HEK293 (cell line): ENCODE measurements around the gene PLA2G4A.

Experiments
- CTCF ChIA-PET: fragments of 350-600 bp; formaldehyde crosslinking; extraction: SDS; loops from one replicate; lab custom pipeline; 2021; ENCODE audit warnings: antibody characterized with exemption; lab: Yijun Ruan, JAX
- POLR2A ChIA-PET: fragments of 300-600 bp; formaldehyde crosslinking; extraction: SDS; loops from one replicate; lab custom pipeline; 2020; ENCODE audit warnings: antibody characterized with exemption, inconsistent platforms; lab: Yijun Ruan, JAX
- H3K27ac ChIP-seq: fragments of 200-500 bp; sonication (Bioruptor generic); 2 replicates; pipeline ENCODE4 v1.5.1; 2014; ENCODE audit warnings: low read depth, low read length, control low read depth, inconsistent platforms; ENCODE audit errors: extremely low read depth
- H3K36me3 ChIP-seq, 2 experiments: fragments of 200-500 bp in 1 of 2; sonication (Bioruptor generic) in 1 of 2; 1 replicate in 1 of 2; 2 replicates in 1 of 2; pipeline ENCODE4 v1.5.1; 2014 to 2017; ENCODE audit warnings: inconsistent platforms in 2 of 2, low read length in 2 of 2; ENCODE audit not compliant: control insufficient read depth in 2 of 2, insufficient read depth in 1 of 2
- H3K4me1 ChIP-seq: fragments of 200-500 bp; sonication (Bioruptor generic); 2 replicates; pipeline ENCODE4 v1.5.1; 2014; ENCODE audit warnings: mild to moderate bottlenecking, low read length, inconsistent platforms; ENCODE audit not compliant: control insufficient read depth, insufficient read depth
- H3K4me3 ChIP-seq: 2 replicates; pipeline ENCODE4 v1.5.1; 2011; ENCODE audit warnings: low read depth, mild to moderate bottlenecking, control low read depth, low read length, moderate library complexity
- H3K9me3 ChIP-seq: fragments of 200-500 bp; sonication (Bioruptor generic); 2 replicates; pipeline ENCODE4 v1.5.1; 2014; ENCODE audit warnings: low read depth, low read length, inconsistent platforms; ENCODE audit not compliant: control insufficient read depth, insufficient read depth
- ATF2 ChIP-seq: fragments of 450-650 bp; formaldehyde crosslinking; IDR thresholded peaks from 2 replicates; pipeline ENCODE4 v1.5.1; 2016; ENCODE audit warnings: missing biosample characterization, missing genetic modification characterization, low read depth
- OVOL3 ChIP-seq: fragments of 450-650 bp; formaldehyde crosslinking; IDR thresholded peaks from 2 replicates; pipeline ENCODE4 v1.5.1; 2016; ENCODE audit warnings: missing biosample characterization, missing genetic modification characterization
- RBAK ChIP-seq: fragments of 450-650 bp; formaldehyde crosslinking; IDR thresholded peaks from 2 replicates; pipeline ENCODE4 v1.5.1; 2016; ENCODE audit warnings: missing biosample characterization, missing genetic modification characterization
- SETDB1 ChIP-seq: IDR thresholded peaks from one replicate; pipeline ENCODE4 v1.6.1; 2017; ENCODE audit warnings: mild to moderate bottlenecking, low read length, moderate library complexity, mixed read lengths; ENCODE audit not compliant: insufficient read length
- SP7 ChIP-seq: fragments of 450-650 bp; formaldehyde crosslinking; IDR thresholded peaks from 2 replicates; pipeline ENCODE4 v1.5.1; 2016; ENCODE audit warnings: missing biosample characterization, missing genetic modification characterization
- TRIM28 ChIP-seq: IDR thresholded peaks from 2 replicates; pipeline ENCODE4 v1.6.1; 2011; ENCODE audit warnings: low read length, control low read depth, borderline replicate concordance
- YY2 ChIP-seq: fragments of 450-650 bp; formaldehyde crosslinking; IDR thresholded peaks from 2 replicates; pipeline ENCODE4 v1.5.1; 2016; ENCODE audit warnings: missing biosample characterization, missing genetic modification characterization
- ZBTB11 ChIP-seq: fragments of 450-650 bp; formaldehyde crosslinking; conservative IDR thresholded peaks from 2 replicates; pipeline ENCODE4 v1.5.1; 2016; ENCODE audit warnings: low read depth, missing biosample characterization, missing genetic modification characterization
- ZBTB20 ChIP-seq: fragments of 450-650 bp; formaldehyde crosslinking; IDR thresholded peaks from 2 replicates; pipeline ENCODE4 v1.5.1; 2016; ENCODE audit warnings: missing biosample characterization, missing genetic modification characterization
- ZNF174 ChIP-seq: fragments of 450-650 bp; formaldehyde crosslinking; IDR thresholded peaks from 2 replicates; pipeline ENCODE4 v1.5.0; 2017; ENCODE audit warnings: missing biosample characterization, mild to moderate bottlenecking, missing genetic modification characterization
- ZNF23 ChIP-seq: fragments of 450-650 bp; formaldehyde crosslinking; IDR thresholded peaks from 2 replicates; pipeline ENCODE4 v1.5.1; 2016; ENCODE audit warnings: missing biosample characterization, missing genetic modification characterization, borderline replicate concordance
- ZNF24 ChIP-seq: fragments of 450-650 bp; formaldehyde crosslinking; IDR thresholded peaks from 2 replicates; pipeline ENCODE4 v1.5.1; 2016; ENCODE audit warnings: missing biosample characterization, missing genetic modification characterization
- ZNF280D ChIP-seq: fragments of 450-650 bp; formaldehyde crosslinking; IDR thresholded peaks from 2 replicates; pipeline ENCODE4 v1.5.1; 2016; ENCODE audit warnings: missing biosample characterization, missing genetic modification characterization
- ZNF544 ChIP-seq: fragments of 450-650 bp; formaldehyde crosslinking; IDR thresholded peaks from 2 replicates; pipeline ENCODE4 v1.5.0; 2017; ENCODE audit warnings: missing biosample characterization, missing genetic modification characterization
- ZNF555 ChIP-seq: fragments of 450-650 bp; formaldehyde crosslinking; conservative IDR thresholded peaks from 2 replicates; pipeline ENCODE4 v1.5.1; 2017; ENCODE audit warnings: missing biosample characterization, mild to moderate bottlenecking, missing genetic modification characterization, inconsistent platforms
- ZNF654 ChIP-seq: fragments of 450-650 bp; formaldehyde crosslinking; IDR thresholded peaks from 2 replicates; pipeline ENCODE4 v1.5.1; 2016; ENCODE audit warnings: low read depth, missing biosample characterization, missing genetic modification characterization
- ZNF76 ChIP-seq: fragments of 450-650 bp; formaldehyde crosslinking; IDR thresholded peaks from 2 replicates; pipeline ENCODE4; 2016; ENCODE audit warnings: low read depth, missing biosample characterization, missing genetic modification characterization, borderline replicate concordance

Gene PLA2G4A

GRCh38 chr1:186865253-186865652 lies 36.5 kb downstream of the PLA2G4A start:
- Histone ChIP-seq H3K36me3 (no peaks in the 10 kb centered on the region), H3K9me3 (no peaks in the 10 kb centered on the region), H3K4me3 (no peak overlapping the region), H3K4me1 (no peaks in the 10 kb centered on the region), H3K27ac (no peak overlapping the region)
- POLR2A ChIA-PET: no interaction called here
- TF ChIP-seq SETDB1: no peak
- no peak for TF ChIP-seq ZNF174 (tag by site-specific recombination)
- CTCF ChIA-PET: no interaction called here

- POLR2A ChIA-PET: no interaction called here
- Histone ChIP-seq H3K27ac (no peak overlapping the region), H3K4me3 (no peak overlapping the region), H3K9me3 (no peaks in the 10 kb centered on the region), H3K4me1 (no peaks in the 10 kb centered on the region), H3K36me3 (no peaks in the 10 kb centered on the region)
- CTCF ChIA-PET: no interaction called here
- TF ChIP-seq ZNF555 (tag by site-specific recombination) (no peak), RBAK (tag by site-specific recombination) (no peak), YY2 (tag by site-specific recombination) (no peak), ZNF544 (tag by site-specific recombination) (no peak), SP7 (tag by site-specific recombination) (no peak), ZNF76 (tag by site-specific recombination) (no peak)
Measured at GRCh38 chr1:186865857-186866256, 37.1 kb downstream of the PLA2G4A start.

GRCh38 chr1:186869526-186870228 lies 40.9 kb downstream of the PLA2G4A start:
- H3K4me1 ChIP-seq: no peaks in the 10 kb centered on the region
- no peaks in the 10 kb centered on the region for H3K36me3 ChIP-seq
- CTCF ChIA-PET: no interaction called here
- no peak overlapping the region for H3K27ac ChIP-seq
- H3K9me3 ChIP-seq: no peaks in the 10 kb centered on the region
- no peak for TF ChIP-seq OVOL3 (tag by site-specific recombination)
- no peak for TF ChIP-seq ZNF555 (tag by site-specific recombination)
- TF ChIP-seq ZBTB20 (tag by site-specific recombination): no peak
- no peak for TF ChIP-seq ZNF280D (tag by site-specific recombination)
- TF ChIP-seq TRIM28: no peak
- TF ChIP-seq ZBTB11 (tag by site-specific recombination): no peak
- no peak for TF ChIP-seq ZNF23 (tag by site-specific recombination)
- no peak for TF ChIP-seq ZNF24 (tag by site-specific recombination)
- no peak for TF ChIP-seq ATF2 (tag by site-specific recombination)
- TF ChIP-seq ZNF654 (tag by site-specific recombination): no peak
- POLR2A ChIA-PET: no interaction called here
- no peak overlapping the region for H3K4me3 ChIP-seq
